Left kidney (tissue), 2 donors: Measurements from ENCODE around the gene CCNT1. TPM values are rescaled to one million over a fixed set of nuclear protein-coding genes. Genes with fewer than 3 reads are reported as not detected.
"Not testable (repeated sequence)": the region's sequence is repeated elsewhere in the genome, so short reads cannot be mapped to it uniquely, and the experiment has no call there.

ENCODE experiments used
- DNase-seq: peaks from one replicate; pipeline ENCODE4 v3.0.0-alpha.2; 2013
- polyA plus RNA-seq: library from polyadenylated mRNA; unstranded; fragments of 120-200 nt; gene quantifications from one replicate; pipeline ENCODE4 v1.2.1, GENCODE V29; 2013; ENCODE audit not compliant: insufficient read length

CCNT1 gene
- polyA plus RNA-seq, 1 donor = 40.2 TPM

- DNase-seq = not testable (repeated sequence)
These were observed 74.6 kb downstream of the CCNT1 start for GRCh38 chr12:48641752-48642555.

DNA sequence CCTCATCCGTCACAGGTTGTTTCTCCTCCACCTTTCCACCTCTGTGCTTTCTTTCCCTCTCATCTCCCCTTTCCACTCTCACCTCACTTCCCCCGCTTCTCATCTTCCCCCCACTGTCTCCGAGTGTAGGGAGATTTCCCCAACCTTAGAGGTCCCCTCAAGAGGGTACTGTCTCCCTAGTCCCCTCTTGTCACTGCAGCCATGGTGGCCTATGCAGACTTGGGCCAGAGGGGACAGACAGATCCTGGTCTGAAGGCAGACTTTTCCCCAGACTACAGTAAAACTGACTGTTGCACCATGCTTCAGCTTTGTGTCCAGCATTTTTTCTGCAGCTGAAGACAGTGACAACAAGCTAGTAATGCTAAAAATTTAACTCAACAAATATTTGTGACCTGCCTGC is 75.7 kb downstream of the CCNT1 start:
- DNase-seq = no peak

- DNase-seq = no peak
These were observed 76.1 kb downstream of the CCNT1 start for GRCh38 chr12:48640428-48640827.

Other genes starting within 250 kb of the CCNT1 start
- gene ANP32D, start 244.1 kb downstream of the CCNT1 start, polyA plus RNA-seq = 0.35 TPM
- gene C12orf54, start 234.2 kb downstream of the CCNT1 start, polyA plus RNA-seq = 0.60 TPM
- gene OR8S1, start 191.1 kb downstream of the CCNT1 start, polyA plus RNA-seq = not detected
- not detected for gene LALBA, start 146.7 kb downstream of the CCNT1 start, polyA plus RNA-seq
- gene KANSL2, start 34.5 kb downstream of the CCNT1 start, polyA plus RNA-seq = 63.5 TPM
- gene ADCY6, start 72.4 kb upstream of the CCNT1 start, polyA plus RNA-seq = 94.3 TPM
- gene CACNB3, start 101.8 kb upstream of the CCNT1 start, polyA plus RNA-seq = 57.3 TPM
- gene DDX23, start 135.5 kb upstream of the CCNT1 start, polyA plus RNA-seq = 122 TPM
- 2.4 TPM for gene RND1, start 149.2 kb upstream of the CCNT1 start, polyA plus RNA-seq
- 22.4 TPM for gene FKBP11, start 208.8 kb upstream of the CCNT1 start, polyA plus RNA-seq
- gene ARF3, start 240.8 kb upstream of the CCNT1 start, polyA plus RNA-seq = 128 TPM